Measurements from ENCODE around the gene SF1. TPM values are rescaled to one million over a fixed set of nuclear protein-coding genes. Genes with fewer than 3 reads are reported as not detected.

SF1 gene
- total and polyA plus RNA-seq, 2 of the 8 experiments (the other 6 are each of a cell fraction or from before 2014, with no cell fraction given), result 72.7 to 353 TPM

- Histone ChIP-seq H3K79me2 (ENCODE audit: control insufficient read depth in 1 of 2, insufficient read depth in 2 of 2, low read length in 2 of 2) (no peaks in the 10 kb centered on the region), H3K79me1 (ENCODE audit: low read depth, low read length) (no peaks in the 10 kb centered on the region), H2BK120ac (replicated peaks; ENCODE audit: low read depth, low read length) (no peak overlapping the region), H3K27ac (ENCODE audit: low read depth, low read length) (no peak overlapping the region), H2AK5ac (ENCODE audit: low read depth, low read length) (no peak overlapping the region), H2BK15ac (ENCODE audit: low read length) (no peak overlapping the region), H2AFZ (ENCODE audit: low read length) (no peak overlapping the region), H3K18ac (ENCODE audit: extremely low read depth, low read length) (no peak overlapping the region), H4K5ac (ENCODE audit: insufficient read length, low read depth, low read length) (no peak overlapping the region), H3K36me3 (ENCODE audit: control insufficient read depth in 2 of 4, insufficient read depth in 4 of 4, low read length in 3 of 4) (no peaks in the 10 kb centered on the region), H3K9ac (replicated peaks in 1 of 4; ENCODE audit: extremely low read depth in 1 of 4, low read depth in 3 of 4, low read length in 3 of 4) (no peak overlapping the region), H3K27me3 (replicated peaks in 1 of 4; ENCODE audit: control insufficient read depth in 3 of 4, extremely low read depth in 1 of 4, insufficient read depth in 3 of 4, low read length in 3 of 4) (no peaks in the 10 kb centered on the region), H3K4me3 (ENCODE audit: extremely low read depth in 1 of 4, insufficient read depth in 2 of 4, low read depth in 3 of 4, low read length in 4 of 4) (no peak overlapping the region), H4K8ac (ENCODE audit: extremely low read depth, insufficient read depth, low read length) (no peak overlapping the region), H3K14ac (ENCODE audit: insufficient read length) (no peak overlapping the region), H2BK20ac (ENCODE audit: low read length) (no peak overlapping the region), H3K23me2 (ENCODE audit: low read depth, low read length) (no peaks in the 10 kb centered on the region), H3K4ac (replicated peaks; ENCODE audit: insufficient read length, low read depth, low read length) (no peak overlapping the region), H3K23ac (ENCODE audit: insufficient read length) (no peak overlapping the region), H4K91ac (replicated peaks; ENCODE audit: insufficient read length, low read length) (no peak overlapping the region), H3K4me2 (ENCODE audit: insufficient read depth in 1 of 2, low read depth in 2 of 2, low read length in 2 of 2) (no peak overlapping the region), H2BK12ac (ENCODE audit: low read depth, low read length) (no peak overlapping the region), H4K20me1 (replicated peaks in 1 of 2; ENCODE audit: control insufficient read depth in 1 of 2, insufficient read depth in 2 of 2, low read length in 2 of 2) (peaks cover 2 to 3% of the 10 kb centered on the region in 2 experiments), H3K56ac (replicated peaks; ENCODE audit: insufficient read length, low read depth, low read length) (no peak overlapping the region), H3K4me1 (replicated peaks in 1 of 4; ENCODE audit: control insufficient read depth in 3 of 4, insufficient read depth in 4 of 4, low read length in 3 of 4) (no peaks in the 10 kb centered on the region), H2BK5ac (ENCODE audit: low read depth, low read length) (no peak overlapping the region), H3K9me3 (ENCODE audit: insufficient read depth in 2 of 2, low read depth in 1 of 2, low read length in 1 of 2) (no peaks in the 10 kb centered on the region)
- WGBS, 2 experiments (ENCODE audit: extremely low coverage in 1 of 2, insufficient coverage in 1 of 2, insufficient read length in 1 of 2, insufficient replicate concordance in 2 of 2, low coverage in 1 of 2, low lambda C conversion rate in 2 of 2, missing lambda C conversion rate in 1 of 2), result 97% methylated on average over 6 of the region's 14 CpGs; no CpG with 5 or more reads in 1 of the 2 experiments
- TF ChIP-seq CBX8 (IDR thresholded peaks at IDR 0.05; ENCODE audit: borderline replicate concordance, low read depth, low read length) (no peak), BCL11A (IDR thresholded peaks at IDR 0.05; ENCODE audit: low read depth in 2 of 2, low read length in 2 of 2) (no peak), RNF2 (IDR thresholded peaks at IDR 0.05; ENCODE audit: borderline replicate concordance, low read depth, low read length, missing control alignments, poor library complexity, severe bottlenecking) (no peak), EZH2 (IDR thresholded peaks at IDR 0.05; ENCODE audit: low read depth, low read length, severe bottlenecking) (no peak), NANOG (IDR thresholded peaks at IDR 0.05; ENCODE audit: insufficient read depth, low read depth, low read length, poor library complexity, severe bottlenecking) (no peak), KDM5A (IDR thresholded peaks at IDR 0.05; ENCODE audit: low read length) (no peak), GTF2F1 (IDR thresholded peaks at IDR 0.05; ENCODE audit: borderline replicate concordance, low read depth, low read length) (no peak), CBX5 (IDR thresholded peaks at IDR 0.05; ENCODE audit: low read depth, low read length) (no peak), TEAD4 (IDR thresholded peaks at IDR 0.05; ENCODE audit: low read depth, low read length) (no peak)
- CTCF ChIA-PET (ENCODE audit: partially characterized antibody), result interaction anchor here (0.7 to 2.3 kb wide), 7 partner anchors 9 to 102 kb away, joined by 3 to 7 read pairs (median 4); no protein-coding TSS in a partner anchor
- FAIRE-seq (no peak), DNase-seq (ENCODE audit: low read depth in 1 of 2, low spot score in 2 of 2) (no peak)
- POLR2A ChIA-PET (ENCODE audit: partially characterized antibody), result interaction anchor here (1.1 to 1.3 kb wide), 3 partner anchors 9 to 20 kb away, joined by 3 to 6 read pairs (median 3); no protein-coding TSS in a partner anchor
These were observed 13.5 kb upstream of the SF1 start for GRCh38 chr11:64791781-64792291.

Measured in H1 (cell line).